Stimulated activated CD8-positive, alpha-beta memory T cell treated with anti-CD3 and anti-CD28 coated beads, Interleukin-12 subunit alpha, Interleukin-12 subunit beta, amount 100 ng/mL, for 24 hours (primary cell): ENCODE results near the gene MEIOSIN.

Source experiments
- DNase-seq: peaks from one replicate; pipeline ENCODE4 v3.0.0-alpha.2; 2020; ENCODE audit errors: extremely low read depth

The MEIOSIN gene

GRCh38 chr19:45801603-45802175, 68.5 kb downstream of the MEIOSIN start:
- DNase-seq = no peak

GRCh38 chr19:45804140-45804958, 71.1 kb downstream of the MEIOSIN start:
- no peak for DNase-seq

- DNase-seq = no peak
Measured at GRCh38 chr19:45804959-45805230, 71.7 kb downstream of the MEIOSIN start.

- no peak for DNase-seq
Measured at GRCh38 chr19:45805719-45806118, 72.5 kb downstream of the MEIOSIN start.

DNA sequence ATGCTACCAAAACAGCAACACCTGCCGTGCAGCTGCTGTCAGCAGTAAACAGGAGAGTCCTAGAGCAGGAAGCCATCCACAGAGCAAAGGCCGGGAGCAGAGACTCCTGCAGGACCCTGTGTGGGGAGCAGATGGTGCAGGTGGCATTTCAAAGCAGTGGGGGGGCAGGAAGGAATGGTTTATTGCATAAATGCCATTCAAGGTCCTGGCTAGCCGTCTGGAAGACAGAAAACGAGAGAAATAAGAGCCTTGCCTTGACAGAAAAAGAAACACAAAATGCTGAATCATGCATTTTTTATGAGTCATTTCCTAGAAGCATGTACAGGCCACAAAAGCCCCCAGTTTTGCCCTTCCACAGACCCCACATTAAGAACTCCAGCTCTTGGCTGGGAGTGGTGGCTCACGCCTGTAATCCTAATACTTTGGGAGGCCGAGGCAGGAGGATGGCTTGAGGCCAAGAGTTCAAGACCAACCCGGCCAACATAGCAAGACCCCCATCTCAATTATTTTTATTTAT, 76.5 kb downstream of the MEIOSIN start:
- DNase-seq = no peak

GRCh38 chr19:45812297-45812696, 79.1 kb downstream of the MEIOSIN start:
- DNase-seq = no peak
